Islet of Langerhans (tissue), 1 donor: ENCODE results near the gene ITPR1.

Experiments used
- FAIRE-seq: peaks from one replicate; lab custom pipeline; 2011; peaks lifted over from hg19 to GRCh38; lab: Jason Lieb, UNC

Gene ITPR1

GRCh38 chr3:4644951-4645350 is 151.8 kb downstream of the ITPR1 start:
- no peak for FAIRE-seq

DNA sequence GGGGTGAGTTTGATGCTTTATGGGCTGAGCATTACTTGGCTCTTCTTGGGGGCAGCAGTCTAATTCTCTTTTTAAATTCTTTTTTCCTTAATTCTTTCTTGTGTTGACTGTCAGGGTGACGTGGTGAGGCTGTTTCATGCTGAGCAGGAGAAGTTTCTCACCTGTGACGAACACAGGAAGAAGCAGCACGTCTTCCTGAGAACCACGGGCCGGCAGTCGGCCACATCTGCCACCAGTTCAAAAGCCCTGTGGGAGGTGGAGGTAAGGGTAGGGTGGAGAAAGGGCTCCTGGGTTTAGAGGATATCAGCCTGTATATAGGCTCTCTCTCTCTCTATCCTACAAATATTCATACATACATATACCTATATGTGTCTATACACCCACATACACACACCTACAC is 152.3 kb downstream of the ITPR1 start:
- FAIRE-seq: no peak

DNA sequence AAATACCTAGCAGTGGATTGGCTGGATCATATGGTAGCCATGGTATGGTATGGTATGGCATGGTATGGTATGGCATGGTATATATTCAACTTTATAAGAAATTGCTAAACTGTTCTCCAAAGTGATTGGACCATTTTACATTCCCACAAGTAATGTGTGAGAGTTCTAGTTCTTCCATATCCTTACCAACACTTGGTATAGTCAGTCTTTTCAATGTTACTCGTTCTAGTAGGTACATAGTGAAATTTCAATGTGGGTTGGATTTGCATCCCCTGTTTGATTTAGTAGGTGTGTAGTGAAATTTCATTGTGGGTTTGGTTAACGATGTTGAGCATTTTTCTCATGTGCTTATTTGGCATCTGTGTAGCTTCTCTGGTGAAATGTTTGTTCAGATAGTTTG is 154.3 kb downstream of the ITPR1 start:
- no peak for FAIRE-seq

GRCh38 chr3:4655145-4656045 is 162.2 kb downstream of the ITPR1 start:
- no peak for FAIRE-seq

- no peak for FAIRE-seq
Measured at GRCh38 chr3:4656059-4656458, 162.9 kb downstream of the ITPR1 start.

GRCh38 chr3:4656626-4657328 is 163.6 kb downstream of the ITPR1 start:
- FAIRE-seq: no peak

- FAIRE-seq: no peak
Measured at GRCh38 chr3:4660936-4661335, 167.8 kb downstream of the ITPR1 start.

DNA sequence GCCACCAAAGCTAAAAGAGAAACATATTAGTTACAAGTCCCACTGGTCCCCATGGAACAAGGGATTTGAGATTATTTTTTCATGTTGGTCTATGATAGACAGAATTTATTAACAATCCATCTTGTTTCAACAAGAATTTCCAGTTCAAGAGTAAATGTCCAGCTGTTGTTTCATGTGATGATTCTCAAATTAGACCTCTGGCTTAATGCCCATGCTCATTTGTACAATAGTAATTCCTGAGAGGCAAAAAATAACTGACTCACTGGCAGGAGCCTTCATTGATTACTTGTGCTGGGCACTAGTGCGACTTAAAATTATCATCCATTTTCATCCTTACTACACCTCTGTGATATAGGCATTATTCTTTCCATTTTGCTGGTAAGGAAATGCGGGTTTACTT is 171.3 kb downstream of the ITPR1 start:
- FAIRE-seq: no peak

DNA sequence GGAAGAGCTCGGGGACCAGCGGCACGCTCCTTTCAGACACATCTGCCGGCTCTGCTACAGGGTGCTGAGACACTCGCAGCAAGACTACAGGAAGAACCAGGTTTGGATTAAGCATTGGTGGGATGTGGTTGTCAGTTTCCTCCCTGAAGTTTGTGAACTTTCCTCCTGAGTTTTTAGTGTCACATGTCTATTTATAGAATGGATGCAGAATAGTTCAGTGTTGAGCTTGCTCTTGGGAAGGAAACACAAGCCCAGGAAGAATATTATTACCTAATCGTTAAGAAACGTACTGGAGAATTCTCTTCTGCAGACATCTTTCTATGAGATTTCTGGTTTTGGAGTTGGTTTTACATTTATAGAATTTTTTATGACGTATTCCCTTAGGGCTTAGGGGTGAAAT is 172.0 kb downstream of the ITPR1 start:
- FAIRE-seq: no peak

DNA sequence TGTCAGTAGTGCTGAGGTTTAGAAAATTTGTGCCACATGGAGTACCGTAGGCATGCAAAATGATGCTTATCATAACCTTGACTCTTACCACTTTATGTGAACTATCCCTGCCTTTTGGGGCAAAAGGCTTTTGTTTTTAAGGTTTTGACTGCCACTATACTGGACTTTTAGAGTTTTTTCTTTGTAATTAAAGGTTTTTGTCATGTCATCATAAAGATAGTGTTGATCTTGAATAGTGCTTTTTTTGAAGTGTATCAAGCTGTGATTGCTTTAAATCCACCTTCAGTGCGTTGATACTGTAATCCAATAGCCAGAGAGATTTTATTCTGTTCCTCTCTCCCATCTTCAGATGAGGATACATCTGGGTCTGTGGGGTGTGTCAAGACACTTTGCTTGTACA is 172.9 kb downstream of the ITPR1 start:
- FAIRE-seq: no peak

DNA sequence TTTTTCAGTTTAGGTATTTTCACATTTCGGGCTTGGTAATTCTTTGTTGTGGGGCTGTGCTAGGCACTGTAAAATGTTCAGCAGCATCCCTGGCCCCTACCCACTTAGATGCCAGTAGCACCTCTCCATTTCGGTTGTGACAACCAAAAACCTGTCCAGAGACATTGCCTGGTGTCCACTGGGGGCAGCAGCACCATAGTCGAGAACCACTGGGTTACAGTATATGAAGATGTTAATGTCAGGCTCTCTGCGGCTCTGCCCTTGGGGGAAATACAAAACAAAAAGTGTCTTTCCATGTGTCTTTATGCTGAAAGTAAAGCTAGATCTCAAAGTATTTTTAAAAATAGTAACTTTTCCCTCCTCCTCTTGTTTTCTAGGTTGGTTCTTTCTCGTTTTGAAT is 177.2 kb downstream of the ITPR1 start:
- FAIRE-seq: no peak

DNA sequence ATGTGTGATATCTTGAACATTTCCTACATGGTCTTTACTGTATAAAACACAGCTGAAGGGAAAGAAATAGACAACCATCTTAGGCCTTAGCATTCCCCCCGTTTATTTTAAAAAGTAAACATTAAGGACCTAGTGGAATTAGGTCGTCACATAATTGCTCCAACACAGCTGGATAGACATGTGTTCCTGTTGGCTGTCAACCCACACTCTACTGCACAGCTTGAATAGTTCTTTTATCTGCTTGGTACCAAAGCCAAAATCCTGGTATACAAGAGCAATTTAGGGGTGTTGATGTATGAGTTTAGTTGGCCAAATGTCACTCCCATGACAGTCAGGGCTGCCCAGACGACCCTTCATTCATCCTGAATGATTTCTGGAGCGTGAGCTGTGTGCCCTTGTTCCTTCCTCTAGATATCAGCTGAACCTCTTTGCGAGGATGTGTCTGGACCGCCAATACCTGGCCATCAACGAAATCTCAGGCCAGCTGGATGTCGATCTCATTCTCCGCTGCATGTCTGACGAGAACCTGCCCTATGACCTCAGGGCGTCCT is 179.7 kb downstream of the ITPR1 start:
- FAIRE-seq: no peak

DNA sequence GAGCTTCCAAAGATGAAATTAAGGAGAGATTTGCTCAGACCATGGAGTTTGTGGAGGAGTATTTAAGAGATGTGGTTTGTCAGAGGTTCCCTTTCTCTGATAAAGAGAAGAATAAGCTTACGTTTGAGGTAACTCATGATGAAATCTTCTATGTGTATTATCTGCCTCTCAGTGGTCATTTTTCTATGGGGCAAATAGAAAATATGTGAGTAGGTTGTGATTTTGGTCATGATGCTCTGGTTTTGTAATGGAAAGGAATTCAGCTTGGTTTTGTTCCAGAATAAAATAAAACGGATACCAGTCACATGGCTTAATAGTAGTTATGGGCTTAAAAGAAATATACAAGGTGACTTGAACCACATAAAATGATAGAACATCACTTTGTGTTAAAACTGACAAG is 181.1 kb downstream of the ITPR1 start:
- FAIRE-seq: no peak

DNA sequence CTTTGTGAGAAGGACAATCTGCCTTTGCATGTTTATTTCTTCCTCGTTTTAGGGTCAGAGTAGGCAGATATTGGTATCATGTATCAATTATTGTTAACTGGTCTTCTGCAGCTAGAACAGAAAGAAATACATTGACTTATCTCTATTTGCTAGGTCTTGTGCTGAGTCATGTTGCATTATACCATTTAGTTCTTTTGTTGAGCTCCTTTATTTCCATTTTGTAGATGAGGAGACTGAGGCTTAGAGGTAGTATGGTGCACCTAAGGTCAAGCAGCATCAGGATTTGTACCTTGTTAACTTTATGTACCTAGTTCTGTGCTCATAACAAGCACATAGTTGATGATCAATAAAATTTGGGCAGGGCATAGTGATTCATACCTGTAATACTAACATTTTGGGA is 182.6 kb downstream of the ITPR1 start:
- FAIRE-seq: no peak

DNA sequence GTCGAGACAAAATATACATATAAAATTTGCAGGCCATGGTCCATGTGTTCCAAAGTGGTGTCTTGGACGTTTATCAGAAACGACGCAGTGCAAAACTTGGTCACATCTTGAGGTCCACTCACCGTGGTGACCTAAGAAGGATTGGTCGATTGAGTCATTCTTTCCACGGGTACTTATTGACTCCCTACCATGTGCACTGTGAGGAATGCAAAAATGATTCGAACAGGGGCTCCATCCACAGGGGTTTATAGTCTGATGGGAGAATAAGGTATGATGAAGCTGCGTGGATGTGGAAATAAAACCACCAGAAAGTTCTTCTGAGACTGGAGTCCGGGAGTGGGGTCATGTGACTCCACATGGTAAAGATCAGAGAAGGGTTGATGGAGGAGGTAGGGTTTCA is 185.2 kb downstream of the ITPR1 start:
- FAIRE-seq: no peak

DNA sequence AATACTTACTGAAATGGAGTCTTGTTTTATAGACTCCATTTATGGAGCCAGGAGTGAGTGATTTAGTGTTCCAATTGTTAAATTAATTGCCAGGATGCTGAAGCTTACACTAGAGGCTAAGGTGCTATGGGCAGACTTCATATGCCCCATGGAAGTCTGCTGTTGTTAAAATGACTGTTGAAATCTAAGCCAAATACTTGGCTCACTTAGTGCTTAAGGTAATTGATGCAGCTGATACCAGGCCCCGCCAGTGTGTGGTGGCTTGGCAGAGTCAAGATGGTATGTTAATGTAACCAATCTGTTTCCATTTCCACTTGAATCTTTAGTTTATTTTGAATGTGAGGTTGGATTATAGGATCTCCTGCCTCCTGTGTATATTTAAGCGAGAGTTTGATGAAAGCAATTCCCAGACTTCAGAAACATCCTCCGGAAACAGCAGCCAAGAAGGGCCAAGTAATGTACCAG is 187.1 kb downstream of the ITPR1 start:
- FAIRE-seq: no peak

DNA sequence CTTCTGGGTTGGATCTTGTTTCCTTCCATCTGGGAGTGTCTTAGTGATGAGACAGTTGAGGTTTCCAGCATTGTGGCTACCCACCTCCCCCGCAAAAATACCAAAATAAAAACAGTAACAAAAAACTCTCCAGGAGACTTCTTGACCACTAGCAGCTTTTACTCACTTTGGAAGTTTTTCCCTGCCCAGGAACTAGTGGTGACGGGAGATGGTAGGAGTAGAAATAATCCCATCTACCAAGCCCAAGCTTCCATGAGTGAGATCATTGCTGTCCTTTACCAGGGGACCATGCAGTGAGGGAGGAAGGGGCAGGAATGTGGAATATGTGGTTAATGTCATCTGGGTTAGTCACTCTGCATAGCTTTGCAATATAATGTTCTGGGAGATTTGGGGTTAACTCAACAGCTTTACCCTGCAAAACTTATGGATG is 187.7 kb downstream of the ITPR1 start:
- FAIRE-seq: no peak

- no peak for FAIRE-seq
Measured at GRCh38 chr3:4681301-4681700, 188.2 kb downstream of the ITPR1 start.

GRCh38 chr3:4684117-4684516 is 191.0 kb downstream of the ITPR1 start:
- FAIRE-seq: no peak

GRCh38 chr3:4684976-4685375 is 191.8 kb downstream of the ITPR1 start:
- FAIRE-seq: no peak

GRCh38 chr3:4685673-4686345 is 192.7 kb downstream of the ITPR1 start:
- no peak for FAIRE-seq

DNA sequence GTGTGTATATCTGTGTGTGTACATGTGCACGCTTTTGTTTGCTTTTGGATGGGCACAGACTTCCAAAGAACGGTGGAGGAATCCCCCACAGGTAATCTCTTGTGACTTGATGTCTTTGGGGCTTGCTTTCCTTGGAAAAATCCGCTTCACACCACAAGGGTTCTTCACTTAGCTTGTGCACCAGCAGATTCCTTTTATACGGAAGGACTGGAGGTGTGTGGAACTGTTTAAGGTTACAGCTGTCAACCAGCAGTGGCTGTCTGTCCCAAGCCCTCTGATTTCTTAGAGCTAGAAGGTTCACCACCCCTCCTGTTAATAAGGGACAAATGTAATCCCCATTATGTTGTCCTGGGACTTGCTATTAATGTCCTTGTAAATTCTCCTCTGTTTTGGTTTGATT is 193.5 kb downstream of the ITPR1 start:
- no peak for FAIRE-seq

GRCh38 chr3:4687167-4687566 is 194.0 kb downstream of the ITPR1 start:
- no peak for FAIRE-seq
